Gastroesophageal sphincter (tissue), 3 donors: ENCODE results near the gene PCDHGA10.

Experiments used
- EP300 ChIP-seq: sonication (generic); formaldehyde crosslinking; IDR thresholded peaks from one replicate; pipeline ENCODE4 v1.6.1; 2017; ENCODE audit warnings: antibody characterized with exemption, mild to moderate bottlenecking
- POLR2A ChIP-seq, 2 donors: fragments of 450-650 bp; IDR thresholded peaks; one replicate each; pipeline ENCODE4 v1.6.1; 2017; ENCODE audit warnings: antibody characterized with exemption in 2 of 2, mild to moderate bottlenecking in 2 of 2, moderate library complexity in 1 of 2
- TF ChIP-seq, protein P1 (sequence below), 4 experiments: fragments of 200-600 bp in 2 of 4; fragments of 450-650 bp in 2 of 4; sonication (generic) in 1 of 4; IDR thresholded peaks; one replicate each; pipeline ENCODE4 v1.5.1; 2017 to 2019; ENCODE audit warnings: antibody characterized with exemption in 4 of 4, mild to moderate bottlenecking in 2 of 4, moderate library complexity in 2 of 4

DNA sequence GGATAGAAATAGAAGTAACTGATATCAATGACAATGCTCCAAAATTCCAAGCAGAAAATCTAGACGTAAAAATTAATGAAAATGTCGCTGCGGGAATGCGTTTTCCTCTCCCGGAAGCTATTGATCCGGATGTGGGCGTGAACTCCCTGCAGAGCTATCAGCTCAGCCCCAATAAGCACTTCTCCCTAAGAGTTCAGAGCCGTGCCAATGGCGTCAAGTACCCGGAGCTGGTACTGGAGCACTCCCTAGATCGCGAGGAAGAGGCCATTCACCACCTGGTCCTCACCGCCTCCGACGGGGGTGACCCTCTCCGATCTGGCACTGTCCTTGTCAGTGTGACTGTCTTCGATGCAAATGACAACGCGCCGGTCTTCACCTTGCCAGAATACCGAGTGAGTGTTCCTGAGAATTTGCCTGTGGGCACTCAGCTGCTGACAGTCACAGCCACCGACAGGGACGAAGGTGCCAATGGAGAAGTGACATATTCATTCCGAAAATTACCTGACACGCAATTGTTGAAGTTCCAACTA lies 818 bp downstream of the PCDHGA10 start:
- TF ChIP-seq, protein P1, sequence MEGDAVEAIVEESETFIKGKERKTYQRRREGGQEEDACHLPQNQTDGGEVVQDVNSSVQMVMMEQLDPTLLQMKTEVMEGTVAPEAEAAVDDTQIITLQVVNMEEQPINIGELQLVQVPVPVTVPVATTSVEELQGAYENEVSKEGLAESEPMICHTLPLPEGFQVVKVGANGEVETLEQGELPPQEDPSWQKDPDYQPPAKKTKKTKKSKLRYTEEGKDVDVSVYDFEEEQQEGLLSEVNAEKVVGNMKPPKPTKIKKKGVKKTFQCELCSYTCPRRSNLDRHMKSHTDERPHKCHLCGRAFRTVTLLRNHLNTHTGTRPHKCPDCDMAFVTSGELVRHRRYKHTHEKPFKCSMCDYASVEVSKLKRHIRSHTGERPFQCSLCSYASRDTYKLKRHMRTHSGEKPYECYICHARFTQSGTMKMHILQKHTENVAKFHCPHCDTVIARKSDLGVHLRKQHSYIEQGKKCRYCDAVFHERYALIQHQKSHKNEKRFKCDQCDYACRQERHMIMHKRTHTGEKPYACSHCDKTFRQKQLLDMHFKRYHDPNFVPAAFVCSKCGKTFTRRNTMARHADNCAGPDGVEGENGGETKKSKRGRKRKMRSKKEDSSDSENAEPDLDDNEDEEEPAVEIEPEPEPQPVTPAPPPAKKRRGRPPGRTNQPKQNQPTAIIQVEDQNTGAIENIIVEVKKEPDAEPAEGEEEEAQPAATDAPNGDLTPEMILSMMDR (IDR thresholded peaks at IDR 0.05): no peak
- TF ChIP-seq POLR2A (IDR thresholded peaks at IDR 0.05) (no peak), EP300 (no peak)
